Measurements from ENCODE around the gene DBN1.

The DBN1 gene

DNA sequence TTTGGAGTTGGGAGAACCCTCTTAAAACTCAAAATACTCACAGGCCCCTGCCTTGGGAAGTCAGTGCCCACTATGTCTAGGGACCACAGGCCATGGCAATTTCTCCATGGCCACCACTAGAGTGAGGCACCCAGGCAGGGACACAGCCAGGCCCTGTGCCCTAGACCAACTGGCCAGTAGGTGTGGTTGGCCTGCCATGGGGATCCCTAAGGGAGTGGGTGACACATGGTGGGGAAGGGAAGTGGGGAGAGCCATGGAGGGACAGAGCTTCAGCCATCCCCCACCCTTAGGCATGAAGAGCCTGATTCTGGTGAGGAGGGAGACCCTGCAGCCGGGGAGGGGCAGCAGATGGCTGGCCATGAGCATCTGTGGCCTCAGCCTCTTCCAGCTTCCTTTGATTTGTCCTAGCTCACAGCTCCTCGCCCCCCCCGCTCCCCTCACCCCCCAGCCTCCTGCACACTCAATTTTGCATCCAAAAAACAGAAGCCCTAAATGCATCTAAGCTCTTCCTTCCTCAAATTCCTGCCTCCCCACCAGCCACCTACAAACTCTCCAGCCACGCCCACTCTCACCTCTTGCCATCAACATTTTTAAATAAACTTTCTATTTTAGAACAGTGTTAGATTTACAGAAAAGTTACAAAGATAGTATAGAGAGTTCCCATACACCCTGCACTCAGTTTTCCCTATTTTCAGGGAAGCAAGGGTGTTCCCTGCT lies 1.6 kb upstream of the DBN1 start:
- H3K4me3 ChIP-seq (ENCODE audit: control insufficient read depth, low read depth, low read length): no peak overlapping the region
- no peak for DNase-seq (ENCODE audit: low read depth)
- TF ChIP-seq, protein P1, sequence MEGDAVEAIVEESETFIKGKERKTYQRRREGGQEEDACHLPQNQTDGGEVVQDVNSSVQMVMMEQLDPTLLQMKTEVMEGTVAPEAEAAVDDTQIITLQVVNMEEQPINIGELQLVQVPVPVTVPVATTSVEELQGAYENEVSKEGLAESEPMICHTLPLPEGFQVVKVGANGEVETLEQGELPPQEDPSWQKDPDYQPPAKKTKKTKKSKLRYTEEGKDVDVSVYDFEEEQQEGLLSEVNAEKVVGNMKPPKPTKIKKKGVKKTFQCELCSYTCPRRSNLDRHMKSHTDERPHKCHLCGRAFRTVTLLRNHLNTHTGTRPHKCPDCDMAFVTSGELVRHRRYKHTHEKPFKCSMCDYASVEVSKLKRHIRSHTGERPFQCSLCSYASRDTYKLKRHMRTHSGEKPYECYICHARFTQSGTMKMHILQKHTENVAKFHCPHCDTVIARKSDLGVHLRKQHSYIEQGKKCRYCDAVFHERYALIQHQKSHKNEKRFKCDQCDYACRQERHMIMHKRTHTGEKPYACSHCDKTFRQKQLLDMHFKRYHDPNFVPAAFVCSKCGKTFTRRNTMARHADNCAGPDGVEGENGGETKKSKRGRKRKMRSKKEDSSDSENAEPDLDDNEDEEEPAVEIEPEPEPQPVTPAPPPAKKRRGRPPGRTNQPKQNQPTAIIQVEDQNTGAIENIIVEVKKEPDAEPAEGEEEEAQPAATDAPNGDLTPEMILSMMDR (IDR thresholded peaks at IDR 0.05; ENCODE audit: control insufficient read depth, insufficient read depth, low read depth, low read length, missing control alignments): no peak

DNA sequence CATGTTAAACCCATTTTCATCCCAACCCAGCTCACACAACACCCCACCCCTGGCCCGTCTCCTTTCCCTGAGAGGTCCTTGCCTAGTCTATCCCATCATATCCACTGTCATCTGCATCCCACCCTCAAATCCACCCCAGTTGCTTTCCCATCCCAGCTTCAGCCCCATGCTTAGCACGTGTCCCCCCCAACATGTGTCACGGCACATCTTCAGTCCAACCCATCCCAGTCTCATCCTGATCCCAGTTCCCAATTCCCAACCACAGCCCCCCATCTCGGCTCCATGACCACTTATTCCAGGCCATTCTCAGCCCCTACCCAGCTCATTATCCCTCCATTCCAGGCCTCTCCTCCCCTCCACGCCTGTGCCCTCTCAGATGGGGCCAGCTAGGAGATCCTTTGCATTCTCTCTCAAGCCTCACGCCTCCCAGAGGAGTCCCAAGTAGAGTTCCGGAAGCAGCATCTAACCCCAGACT lies 605 bp upstream of the DBN1 start:
- H3K4me3 ChIP-seq (ENCODE audit: control insufficient read depth, low read depth, low read length): no peak overlapping the region; the same call in 1 of the 2 replicates
- DNase-seq (ENCODE audit: low read depth): no peak
- TF ChIP-seq, protein P1 (IDR thresholded peaks at IDR 0.05; ENCODE audit: control insufficient read depth, insufficient read depth, low read depth, low read length, missing control alignments): no peak

DNA sequence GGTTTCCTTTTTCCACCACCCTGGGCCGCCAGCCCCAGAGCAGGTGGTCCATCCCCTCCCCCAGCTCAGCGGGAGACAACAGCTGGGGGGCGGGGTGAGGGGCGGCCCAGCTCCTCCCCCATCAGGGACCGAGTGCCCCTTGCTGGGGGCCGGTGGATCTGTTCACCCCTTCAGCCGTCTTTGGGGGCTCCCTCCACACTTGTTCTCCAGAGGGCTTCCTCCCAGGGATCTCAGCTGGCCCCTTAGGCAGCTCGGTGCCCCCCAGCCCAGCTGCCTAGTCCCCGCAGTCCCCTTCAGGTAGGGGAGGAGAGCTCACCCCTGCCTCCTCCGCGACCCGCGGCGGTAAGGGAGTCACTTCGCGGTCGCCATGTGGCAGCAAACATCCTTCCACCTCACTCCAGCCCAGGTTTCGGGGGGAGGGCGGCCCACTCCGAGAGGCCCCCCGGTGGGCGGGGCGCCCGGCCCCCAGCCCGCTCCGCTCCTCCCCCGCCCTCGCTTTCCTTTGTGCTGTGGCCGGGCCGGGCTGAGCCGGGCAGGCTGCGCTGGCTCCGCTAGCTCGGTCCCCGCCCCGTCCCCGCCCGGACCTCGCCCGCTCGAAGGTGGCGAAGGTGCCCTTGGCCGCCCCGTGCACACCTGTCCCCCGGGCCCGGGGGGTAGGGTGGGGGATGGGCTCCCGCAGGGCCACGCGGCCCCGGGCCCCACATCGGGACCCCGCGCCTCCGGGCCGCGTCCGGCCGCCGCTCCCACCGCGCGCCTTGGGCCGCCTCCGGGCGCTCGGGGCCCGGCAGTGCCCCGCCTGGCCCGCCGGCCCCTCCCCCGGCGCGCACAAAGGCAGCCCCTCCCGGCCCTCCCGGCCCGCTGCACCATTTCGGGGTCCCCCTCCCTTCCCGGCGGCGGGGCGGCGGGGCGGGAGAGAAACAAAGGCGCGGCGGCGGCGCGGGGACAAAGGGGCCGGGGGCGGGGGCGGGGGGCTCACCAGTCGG lies 683 bp downstream of the DBN1 start:
- TF ChIP-seq, protein P1 (IDR thresholded peaks at IDR 0.05; ENCODE audit: control insufficient read depth, insufficient read depth, low read depth, low read length, missing control alignments): no peak
- peak overlapping the region; percentile 92 for H3K4me3 ChIP-seq (ENCODE audit: control insufficient read depth, low read depth, low read length)
- no peak for DNase-seq (ENCODE audit: low read depth)

DNA sequence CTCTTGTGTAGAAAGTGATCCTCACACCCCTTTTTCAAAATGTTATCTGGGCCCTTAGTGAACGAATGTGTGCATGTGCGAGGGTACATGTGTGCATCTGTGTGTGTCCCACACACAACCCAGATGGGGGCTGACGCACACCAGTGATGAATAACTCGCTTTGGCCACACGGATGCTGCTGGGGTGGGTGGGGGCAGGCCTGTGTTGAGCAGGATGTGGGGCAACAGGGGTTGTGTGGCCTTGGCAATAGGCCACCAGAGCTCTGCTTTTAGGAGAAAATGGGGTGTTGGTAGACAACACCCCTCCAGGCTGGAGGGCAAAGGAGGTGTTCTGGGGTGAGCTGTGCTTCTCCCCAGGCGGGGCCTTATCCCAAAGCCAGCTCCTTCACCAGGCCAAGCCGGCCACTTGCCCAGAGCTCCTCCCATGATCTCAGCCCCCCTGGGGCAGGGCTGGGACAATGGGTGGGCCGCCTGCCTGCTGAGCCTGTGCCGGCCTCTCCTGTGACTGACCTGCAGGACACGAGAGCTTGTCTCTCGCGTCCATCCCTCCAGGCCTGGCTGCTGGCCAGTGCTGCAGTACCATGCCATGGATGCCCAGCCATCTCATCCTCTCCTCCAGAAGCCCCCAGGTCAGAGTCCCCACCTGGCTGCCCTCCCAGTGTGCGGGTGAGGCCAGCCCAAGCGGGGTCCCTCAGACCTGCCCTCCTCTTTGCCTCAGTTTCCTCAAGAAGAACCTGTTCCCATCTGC lies 1.7 kb downstream of the DBN1 start:
- TF ChIP-seq, protein P1 (IDR thresholded peaks at IDR 0.05; ENCODE audit: control insufficient read depth, insufficient read depth, low read depth, low read length, missing control alignments): no peak
- peak overlapping the region; percentile 92 for H3K4me3 ChIP-seq (ENCODE audit: control insufficient read depth, low read depth, low read length)
- no peak for DNase-seq (ENCODE audit: low read depth)

DNA sequence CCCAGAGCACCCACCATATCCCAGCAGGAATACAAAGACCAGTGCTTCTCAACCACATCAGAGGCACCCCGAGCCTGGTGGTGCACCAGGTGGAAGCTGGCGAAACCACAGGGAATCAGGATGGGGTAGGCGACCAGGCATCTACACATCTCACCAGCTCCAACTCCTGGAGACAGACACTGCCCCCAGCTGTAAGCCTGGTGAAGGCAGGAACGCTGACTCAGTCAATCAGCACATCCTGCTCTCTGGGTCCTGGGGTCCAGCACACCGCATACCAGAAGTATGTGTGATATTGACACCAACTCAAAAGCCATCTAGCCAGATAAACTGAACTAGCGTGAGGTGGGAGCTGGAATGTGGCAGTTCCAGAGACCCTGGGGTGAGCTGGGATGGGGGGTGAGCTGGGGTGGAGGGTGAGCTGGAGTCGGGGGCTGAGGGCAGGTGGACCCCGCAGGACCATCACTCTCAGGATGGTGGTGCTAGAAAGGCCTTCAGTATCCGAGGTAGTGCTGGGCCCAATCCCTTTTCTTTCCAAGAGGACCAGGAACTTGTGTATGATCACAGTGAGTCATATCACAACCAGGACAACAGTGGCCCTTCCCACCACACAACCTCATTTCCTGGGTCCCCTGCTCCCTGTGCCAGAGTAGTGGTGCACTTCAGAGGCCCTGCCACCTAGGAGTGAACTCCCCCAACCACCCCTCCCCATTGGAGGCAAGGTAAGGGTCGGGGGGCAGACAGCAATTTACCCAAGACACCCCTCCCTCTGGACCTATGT lies 2.5 kb downstream of the DBN1 start:
- DNase-seq (ENCODE audit: low read depth): no peak
- TF ChIP-seq, protein P1 (IDR thresholded peaks at IDR 0.05; ENCODE audit: control insufficient read depth, insufficient read depth, low read depth, low read length, missing control alignments): no peak
- peak overlapping the region; percentile 5 for H3K4me3 ChIP-seq (ENCODE audit: control insufficient read depth, low read depth, low read length)
